Raji (cell line): Measurements from ENCODE around the gene SLC25A51.

Experiments used
- POLR2A ChIP-seq: IDR thresholded peaks from 2 replicates; pipeline ENCODE4 v1.6.1; 2011; ENCODE audit warnings: low read depth, low read length, control low read depth; ENCODE audit not compliant: insufficient read depth

SLC25A51 gene

DNA sequence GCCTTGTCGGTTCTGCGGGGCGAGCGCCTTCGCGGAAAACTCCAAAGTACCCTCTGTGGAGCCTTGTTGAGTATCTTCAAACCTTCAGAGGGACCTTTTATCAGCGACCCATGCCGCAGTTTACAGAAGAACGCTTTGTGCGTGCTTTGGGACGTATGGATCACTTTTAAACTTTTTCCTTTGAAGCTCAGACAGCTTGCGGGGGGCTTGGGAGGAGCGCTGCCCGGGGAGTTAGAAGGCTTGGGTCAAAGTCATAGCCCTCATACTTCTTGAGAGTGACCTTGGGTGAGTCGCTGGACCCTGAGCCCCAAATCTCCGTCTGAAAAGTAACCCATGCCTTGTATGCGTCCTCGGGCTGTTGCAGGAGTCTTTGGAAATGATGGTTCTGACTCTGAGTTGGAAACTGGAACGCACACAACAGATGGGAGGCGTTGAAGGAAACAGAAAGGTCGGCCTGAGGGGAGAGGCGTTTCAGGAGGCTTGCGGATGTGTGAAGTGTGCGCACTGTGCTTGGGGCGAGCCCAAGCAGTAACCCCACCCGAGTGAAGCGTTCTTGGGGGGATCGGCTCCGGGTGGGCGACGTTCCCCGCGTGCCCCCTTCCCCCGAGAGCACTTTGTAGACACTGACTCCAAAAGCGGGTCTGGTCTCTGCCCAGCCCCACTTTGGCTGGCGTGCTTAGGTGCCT, 661 bp upstream of the SLC25A51 start:
- no peak for TF ChIP-seq POLR2A

DNA sequence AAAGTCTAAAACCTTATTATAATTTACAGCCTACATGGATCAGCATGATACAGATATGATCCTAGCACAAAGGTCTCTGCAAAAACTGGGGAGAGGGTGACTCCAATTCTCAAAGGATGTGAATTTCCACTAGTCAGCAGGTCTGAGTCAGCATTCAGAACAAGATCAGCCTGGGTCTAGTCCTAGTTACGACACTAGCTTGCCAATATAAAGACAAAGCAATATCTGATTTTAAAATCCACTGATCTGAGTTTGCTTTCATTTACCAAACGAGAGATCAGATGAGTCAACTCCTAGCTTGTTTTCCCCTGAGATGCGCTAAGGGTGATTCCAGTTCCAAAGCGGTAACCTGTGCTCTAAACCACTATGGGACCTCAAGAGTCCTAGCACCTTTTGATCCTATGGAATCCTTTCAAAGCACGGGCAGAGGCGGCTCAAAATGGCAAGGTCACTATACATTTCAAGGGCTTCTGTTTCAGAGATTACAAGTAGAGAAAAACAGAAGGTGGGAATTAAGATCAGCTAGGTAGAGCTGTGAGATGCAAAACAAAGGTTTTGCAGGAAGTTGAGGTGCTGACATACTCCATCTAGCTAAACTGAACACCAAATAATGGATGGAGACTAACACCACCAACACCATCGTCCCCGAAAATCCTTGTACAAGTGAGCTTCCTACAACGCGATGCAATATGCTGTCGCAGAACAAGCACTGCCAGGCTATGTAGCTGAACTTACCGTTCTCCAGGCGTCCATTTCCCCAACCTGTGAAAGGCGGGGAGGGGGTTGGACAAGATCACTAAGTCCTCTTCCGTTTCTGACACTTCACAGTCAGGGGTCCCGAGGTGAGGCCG, 906 bp downstream of the SLC25A51 start:
- TF ChIP-seq POLR2A: no peak

DNA sequence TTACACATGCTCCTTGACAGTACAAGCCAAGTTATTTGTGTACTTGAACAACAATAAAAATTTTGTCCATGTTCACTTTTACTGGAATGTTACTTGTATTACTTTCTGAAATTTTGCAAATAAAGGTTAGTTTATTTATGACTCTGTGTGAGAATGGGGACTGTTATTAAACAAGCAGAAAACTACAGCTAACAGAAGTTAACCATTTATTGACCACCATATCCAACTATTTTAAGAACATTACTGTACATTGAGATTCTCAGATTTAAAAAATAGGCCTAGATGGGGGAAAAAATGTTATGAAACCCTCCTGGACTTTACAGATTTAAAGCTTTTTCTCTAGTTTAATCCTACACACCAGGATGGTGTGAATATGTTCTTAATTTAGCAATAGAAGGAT, 1.8 kb downstream of the SLC25A51 start:
- no peak for TF ChIP-seq POLR2A

DNA sequence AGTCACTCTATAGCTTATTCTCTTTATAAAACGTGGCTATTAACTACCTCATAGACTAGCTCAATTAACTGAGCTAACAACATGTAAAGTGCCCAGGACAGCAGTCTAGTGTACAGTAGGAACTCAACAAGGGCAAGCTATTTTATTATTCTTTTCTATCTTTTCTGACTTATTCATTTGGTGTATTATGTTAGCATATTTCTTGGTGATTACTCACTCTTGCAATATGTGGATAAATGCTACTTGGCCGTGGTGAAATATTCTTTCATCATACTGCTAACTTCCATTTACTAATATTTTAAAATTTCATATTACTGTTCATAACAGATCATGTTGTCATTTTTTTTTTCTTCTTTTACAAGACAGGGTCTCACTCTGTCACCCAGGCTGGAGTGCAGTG, 4.9 kb downstream of the SLC25A51 start:
- no peak for TF ChIP-seq POLR2A

DNA sequence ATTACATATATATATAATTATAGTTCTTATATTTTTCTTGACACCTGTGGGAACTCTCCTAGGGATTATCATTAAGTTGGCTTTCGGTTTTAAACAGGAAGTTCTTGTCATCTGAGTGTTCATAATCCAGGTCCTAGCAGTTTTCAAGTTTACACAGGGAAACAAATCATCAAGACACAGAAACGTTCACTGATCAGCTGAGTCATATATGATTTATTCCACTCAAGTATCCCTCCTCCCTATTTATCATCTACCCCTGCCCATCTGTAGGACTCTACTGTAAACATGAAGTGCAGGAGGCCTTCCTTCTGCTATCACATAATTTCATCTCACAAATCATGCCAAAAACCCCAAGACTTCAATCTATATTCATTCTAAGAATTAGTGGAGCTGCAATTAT, 6.3 kb downstream of the SLC25A51 start:
- no peak for TF ChIP-seq POLR2A

DNA sequence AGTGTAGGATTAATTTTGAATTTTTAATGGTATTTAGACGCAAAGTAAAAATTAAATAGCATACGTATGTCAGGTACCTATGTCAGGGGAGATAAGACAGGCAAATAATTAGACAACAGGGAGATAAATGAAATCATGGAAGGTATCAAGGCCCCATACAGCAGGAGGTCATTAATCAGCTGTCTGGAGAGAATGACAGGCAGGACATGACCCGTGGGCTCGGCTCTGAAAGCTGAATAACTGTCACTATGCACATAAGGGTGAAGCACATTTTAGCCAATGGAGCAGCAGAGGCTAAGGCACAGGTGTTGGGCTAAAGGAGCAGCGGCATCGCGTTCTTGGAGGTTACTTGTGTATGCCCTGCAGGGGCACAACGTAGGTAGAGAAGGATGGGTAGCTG, 11.9 kb downstream of the SLC25A51 start:
- TF ChIP-seq POLR2A: no peak

DNA sequence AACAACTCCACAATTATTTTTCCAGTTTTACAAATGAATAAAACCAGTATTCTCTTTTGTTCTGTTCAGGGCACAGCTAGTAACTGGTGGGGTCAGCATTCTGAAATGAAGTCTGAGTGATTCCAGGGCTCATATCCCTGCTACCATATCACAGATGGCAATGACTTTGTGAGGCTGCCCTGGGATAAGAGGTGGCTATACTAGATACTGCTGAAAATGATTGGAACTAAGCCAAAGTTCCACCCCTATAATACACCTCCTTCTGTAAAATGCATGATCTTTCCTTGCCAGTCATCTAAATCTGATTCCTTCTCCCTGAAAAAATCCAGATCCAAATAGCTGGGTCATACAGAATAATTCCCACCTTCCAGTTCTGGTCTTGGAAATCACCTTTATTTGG, 14.4 kb downstream of the SLC25A51 start:
- TF ChIP-seq POLR2A: no peak

DNA sequence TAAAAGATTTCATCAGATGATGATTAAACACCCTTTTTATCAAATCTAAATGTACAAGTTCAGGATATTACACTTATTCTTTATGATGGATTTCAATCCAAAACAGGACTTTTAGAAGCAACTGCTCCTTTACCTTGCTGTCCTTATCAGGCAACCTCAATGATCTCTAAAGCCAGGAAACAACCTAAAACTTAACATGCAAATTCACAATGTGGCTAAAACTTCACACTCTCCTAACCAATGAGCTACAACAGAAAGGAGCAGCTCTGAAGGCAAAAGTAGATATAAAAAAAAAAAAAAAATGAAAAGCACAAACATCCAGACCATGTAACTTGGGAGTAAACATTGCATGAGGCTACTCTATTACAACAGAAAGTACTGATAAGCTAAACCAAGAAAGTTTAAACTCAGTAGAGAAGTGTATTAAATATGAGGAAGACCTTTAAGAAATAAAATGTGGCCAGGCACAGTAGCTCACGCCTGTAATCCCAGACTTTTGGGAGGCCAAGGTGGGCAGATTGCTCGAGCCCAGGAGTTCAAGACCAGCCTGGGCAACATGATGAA, 22.9 kb downstream of the SLC25A51 start:
- TF ChIP-seq POLR2A: no peak

DNA sequence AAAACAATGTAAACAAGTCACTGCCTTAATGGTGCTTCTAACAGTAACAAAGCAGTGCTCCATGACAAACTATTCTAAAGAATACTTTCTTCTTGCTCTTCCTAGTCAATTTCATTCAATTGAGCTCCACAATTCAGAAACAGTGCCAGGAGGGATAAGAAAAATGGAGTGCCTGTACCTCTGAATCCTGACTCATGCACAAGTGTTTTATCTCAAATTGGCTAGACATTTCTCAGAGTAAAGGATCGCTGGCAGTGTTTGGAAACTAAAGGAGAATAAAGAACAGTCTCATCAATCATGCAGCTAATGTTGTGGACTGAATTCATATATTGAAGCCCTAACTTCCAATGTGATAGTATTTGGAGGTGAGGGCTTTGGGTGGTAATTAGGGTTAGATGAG, 27.6 kb downstream of the SLC25A51 start:
- no peak for TF ChIP-seq POLR2A

DNA sequence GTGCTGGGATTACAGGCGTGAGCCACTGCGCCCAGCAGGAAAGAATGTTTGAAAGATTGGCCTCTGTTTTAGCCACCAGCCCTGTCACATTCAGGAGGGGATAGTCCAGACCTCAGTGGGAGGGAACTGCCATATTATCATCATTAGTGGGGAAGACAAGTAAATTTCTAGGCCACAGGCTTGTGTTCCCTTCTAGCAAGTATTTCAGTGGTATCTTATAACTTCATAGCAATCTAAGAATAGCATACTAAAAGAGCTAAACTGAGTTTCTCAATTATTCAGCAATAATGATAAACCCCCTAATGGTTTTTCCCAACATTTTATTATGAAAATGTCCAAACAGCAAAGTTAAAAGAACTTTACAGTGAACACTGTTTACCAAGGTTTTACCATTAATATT, 30.0 kb downstream of the SLC25A51 start:
- no peak for TF ChIP-seq POLR2A

DNA sequence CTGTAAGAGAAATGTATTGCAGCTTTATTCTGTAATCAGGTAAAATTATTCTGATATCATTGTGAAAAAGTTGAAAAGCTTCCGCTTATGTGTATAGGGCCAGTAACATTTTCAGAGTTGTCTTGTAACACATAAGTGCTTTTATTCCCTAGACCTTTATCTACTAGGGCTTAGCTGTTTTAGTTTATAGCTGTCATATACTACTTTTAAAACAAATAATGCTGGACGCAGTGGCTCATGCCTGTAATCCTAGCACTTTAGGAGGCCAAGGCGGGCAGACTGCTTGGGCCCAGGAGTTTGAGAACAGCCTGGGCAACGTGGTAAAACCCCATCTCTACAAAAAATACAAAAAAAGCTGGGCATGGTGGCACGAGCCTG, 33.1 kb downstream of the SLC25A51 start:
- no peak for TF ChIP-seq POLR2A

DNA sequence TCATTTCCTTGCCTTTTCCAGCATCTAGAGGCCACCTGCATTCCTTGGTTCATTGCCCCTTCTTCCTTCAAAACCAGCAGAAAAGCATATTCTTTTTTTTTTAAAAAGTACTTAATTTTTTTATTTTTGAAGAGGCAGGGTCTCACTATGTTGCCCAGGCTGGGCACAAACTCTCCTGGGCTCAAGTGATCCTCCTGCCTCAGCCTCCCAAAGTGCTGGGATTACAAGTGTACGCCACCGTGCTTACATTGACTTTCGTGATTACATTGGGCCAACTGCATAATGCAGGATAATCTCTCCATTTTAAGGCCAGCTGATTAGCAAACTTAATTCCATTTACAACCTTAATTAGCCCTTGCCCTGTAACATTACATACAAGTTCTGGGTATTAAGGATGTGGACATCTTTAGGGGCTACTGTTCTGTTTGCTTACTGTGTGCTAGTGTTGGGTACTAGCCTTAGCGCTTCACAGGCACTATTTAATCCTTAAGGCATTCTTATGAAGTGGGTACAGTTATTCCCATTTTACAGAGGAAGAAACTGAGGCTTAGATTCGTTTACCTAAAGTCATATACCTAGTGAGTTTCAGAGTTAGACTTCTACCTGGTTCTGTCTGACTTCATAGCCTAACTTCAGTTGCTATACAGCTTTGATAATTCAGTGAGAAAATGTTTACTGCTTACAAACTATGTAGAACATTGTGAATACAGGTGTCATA, 33.7 kb downstream of the SLC25A51 start:
- no peak for TF ChIP-seq POLR2A

DNA sequence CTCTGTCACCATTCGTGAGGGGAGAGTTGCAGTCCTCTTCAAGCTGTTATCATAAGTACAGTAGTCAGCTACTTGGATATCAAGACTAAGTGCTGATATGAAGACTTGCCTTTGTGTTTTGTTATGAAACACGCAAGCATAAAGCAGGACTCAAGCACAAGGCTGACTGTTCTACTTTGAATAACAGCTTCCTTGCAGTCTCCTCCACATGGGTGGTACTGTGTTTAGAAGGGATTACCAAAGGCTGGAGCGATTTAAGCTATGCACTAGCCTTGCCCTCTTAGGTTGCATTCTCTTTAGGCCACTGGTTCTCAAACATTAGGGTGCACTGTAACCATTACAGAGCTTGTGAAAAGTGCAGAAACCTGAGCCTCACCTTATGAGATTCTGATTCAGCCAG, 41.4 kb downstream of the SLC25A51 start:
- TF ChIP-seq POLR2A: no peak

DNA sequence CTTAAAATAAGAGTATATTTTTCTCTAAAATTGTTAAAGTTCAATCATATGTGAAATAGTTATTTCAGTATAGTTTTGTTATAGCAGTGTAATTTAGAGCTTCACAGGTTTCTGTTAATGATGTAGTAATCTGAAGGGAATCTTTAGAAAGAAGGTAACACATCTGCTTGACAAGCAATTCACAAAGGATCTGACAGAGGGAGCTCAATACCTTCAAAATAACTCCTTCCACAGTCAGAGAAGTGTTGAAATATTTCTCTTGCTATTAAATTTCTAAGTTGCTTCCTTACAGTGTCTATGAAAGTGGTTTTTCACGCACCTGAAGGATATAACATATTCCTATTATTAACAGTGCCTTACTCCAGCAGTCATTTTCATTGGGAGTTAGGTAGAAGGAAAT, 44.9 kb downstream of the SLC25A51 start:
- TF ChIP-seq POLR2A: no peak

DNA sequence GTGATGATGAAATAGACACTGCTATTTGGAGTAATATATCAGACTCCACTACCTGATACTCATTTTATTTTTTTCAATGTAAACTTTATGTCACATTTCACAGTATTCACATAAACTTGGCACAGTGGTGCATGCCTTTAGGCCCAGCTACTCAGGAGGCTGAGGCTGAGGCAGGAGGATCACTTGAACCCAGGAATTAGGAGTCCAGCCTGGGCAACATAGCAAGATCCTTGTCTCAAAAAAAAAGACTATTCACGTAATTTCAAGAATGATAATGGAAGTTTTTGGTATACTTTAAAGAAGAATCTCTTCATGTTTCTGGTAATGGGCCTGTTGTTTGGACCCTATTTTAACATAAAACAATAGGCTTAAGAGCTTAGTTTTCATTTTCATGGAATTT, 47.4 kb downstream of the SLC25A51 start:
- no peak for TF ChIP-seq POLR2A

DNA sequence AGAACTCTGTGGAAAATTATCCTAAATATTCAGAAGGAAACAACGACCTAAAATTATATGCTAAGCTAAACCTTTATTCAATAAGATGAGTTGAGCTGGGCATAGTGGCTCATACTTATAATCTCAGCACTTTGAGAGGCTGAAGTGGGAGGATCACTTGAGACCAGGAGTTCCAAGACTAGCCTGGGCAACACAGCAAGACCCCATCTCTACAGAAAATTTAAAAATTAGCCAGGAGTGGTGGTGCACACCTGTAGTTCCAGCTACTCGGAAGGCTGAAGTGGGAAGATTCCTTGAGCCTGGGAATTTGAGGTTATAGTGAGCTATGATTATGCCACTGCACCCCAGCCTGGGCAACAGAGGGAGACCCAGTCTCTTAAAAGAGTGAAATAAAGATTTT, 51.7 kb downstream of the SLC25A51 start:
- no peak for TF ChIP-seq POLR2A
